SK-N-MC (cell line): ENCODE data around the gene LRRC10B.

ENCODE experiments used
- DNase-seq: peaks from one replicate; pipeline ENCODE4 v3.0.0-alpha.2; 2011; ENCODE audit warnings: low read depth, low spot score
- H3K27ac ChIP-seq: fragments of 200-600 bp; sonication (generic); 2 replicates; pipeline ENCODE4 v1.5.1; 2016; ENCODE audit warnings: mixed run types
- H3K36me3 ChIP-seq: fragments of 200-600 bp; sonication (generic); 2 replicates; pipeline ENCODE4 v1.6.1; 2017; ENCODE audit warnings: antibody characterized with exemption, low read length, mixed read lengths; ENCODE audit not compliant: insufficient read depth
- H3K4me3 ChIP-seq: fragments of 200-600 bp; sonication (generic); 2 replicates; pipeline ENCODE4 v1.5.1; 2016
- H3K9ac ChIP-seq: fragments of 200-600 bp; sonication (generic); 2 replicates; pipeline ENCODE4 v1.8.0; 2017; ENCODE audit warnings: mixed run types, mixed read lengths; ENCODE audit not compliant: insufficient read length
- H3K9me3 ChIP-seq: fragments of 200-600 bp; sonication (generic); 2 replicates; pipeline ENCODE4 v1.6.1; 2017; ENCODE audit warnings: low read depth, mild to moderate bottlenecking, antibody characterized with exemption, low read length, moderate library complexity, mixed read lengths
- EZH2 ChIP-seq: fragments of 200-600 bp; sonication (generic); IDR thresholded peaks from one replicate; pipeline ENCODE4 v1.6.1; 2017; ENCODE audit warnings: antibody characterized with exemption
- FOXP2 ChIP-seq: optimal IDR thresholded peaks from 2 replicates; pipeline ENCODE3; 2011; ENCODE audit warnings: mild to moderate bottlenecking, moderate library complexity; ENCODE audit not compliant: insufficient read depth; ENCODE audit errors: extremely low read length, control extremely low read depth
- POLR2AphosphoS5 ChIP-seq: IDR thresholded peaks from 2 replicates; pipeline ENCODE4 v1.6.1; 2012; ENCODE audit warnings: mild to moderate bottlenecking, low read depth, low read length, borderline replicate concordance

LRRC10B gene

DNA sequence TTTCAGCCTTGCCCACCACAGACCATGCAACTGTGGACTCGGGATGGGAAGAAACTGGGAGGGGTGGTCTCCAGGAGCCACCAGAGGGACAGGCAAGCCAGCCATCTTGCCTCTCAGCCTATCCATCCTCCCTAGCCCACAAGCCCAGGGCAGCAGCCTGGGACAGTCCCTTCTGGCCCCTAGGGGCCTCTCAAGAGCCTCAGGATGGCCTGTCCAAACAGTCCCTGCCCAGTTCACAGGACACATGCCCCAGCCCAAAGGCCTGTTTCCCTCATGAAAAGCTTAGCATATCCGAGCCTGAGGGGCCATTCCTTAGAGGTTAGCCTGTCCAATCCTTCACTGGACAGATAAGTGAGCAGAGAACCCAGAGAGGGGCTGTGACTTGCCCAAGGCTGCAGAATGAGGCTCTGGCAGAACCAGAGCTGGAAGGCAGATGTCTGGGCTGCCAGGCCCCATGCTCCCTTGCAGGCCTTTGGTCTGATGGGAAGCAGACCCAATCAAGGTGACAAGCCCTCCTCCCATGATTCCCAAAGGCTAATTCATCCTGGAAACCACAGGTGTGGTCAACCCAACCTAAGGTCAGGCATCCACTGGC, 28.2 kb downstream of the LRRC10B start:
- no peak for DNase-seq
- no peak overlapping the region for H3K4me3 ChIP-seq
- no peak overlapping the region for H3K9ac ChIP-seq
- no peaks in the 10 kb centered on the region for H3K36me3 ChIP-seq
- no peaks in the 10 kb centered on the region for H3K9me3 ChIP-seq
- H3K27ac ChIP-seq = no peak overlapping the region
- no peak for TF ChIP-seq FOXP2
- TF ChIP-seq EZH2 = no peak
- no peak for TF ChIP-seq POLR2AphosphoS5

DNA sequence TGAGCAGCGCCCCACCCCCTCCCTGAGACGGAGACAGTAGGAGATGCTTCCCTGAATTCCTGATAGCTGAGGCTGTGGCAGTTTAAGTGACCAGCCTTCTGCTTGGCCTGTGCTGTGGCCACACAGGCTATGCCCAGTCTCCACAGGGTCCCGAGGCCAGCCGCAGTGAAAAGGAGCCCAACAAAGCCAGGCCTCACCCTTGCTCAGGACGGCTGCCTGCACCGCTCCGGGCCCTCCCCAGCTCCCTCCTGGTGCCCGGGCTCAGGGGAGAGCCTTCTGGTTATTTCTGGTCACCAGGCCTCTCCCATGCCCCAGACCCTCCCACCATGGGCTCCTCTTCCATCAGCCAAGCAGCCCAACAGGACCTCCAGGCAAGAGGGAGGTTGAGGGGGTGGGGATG, 28.8 kb downstream of the LRRC10B start:
- no peak for DNase-seq
- Histone ChIP-seq H3K9me3 (no peaks in the 10 kb centered on the region), H3K9ac (no peak overlapping the region), H3K36me3 (no peaks in the 10 kb centered on the region), H3K4me3 (no peak overlapping the region), H3K27ac (no peak overlapping the region)
- no peak for TF ChIP-seq FOXP2
- TF ChIP-seq EZH2 = no peak
- TF ChIP-seq POLR2AphosphoS5 = no peak

DNA sequence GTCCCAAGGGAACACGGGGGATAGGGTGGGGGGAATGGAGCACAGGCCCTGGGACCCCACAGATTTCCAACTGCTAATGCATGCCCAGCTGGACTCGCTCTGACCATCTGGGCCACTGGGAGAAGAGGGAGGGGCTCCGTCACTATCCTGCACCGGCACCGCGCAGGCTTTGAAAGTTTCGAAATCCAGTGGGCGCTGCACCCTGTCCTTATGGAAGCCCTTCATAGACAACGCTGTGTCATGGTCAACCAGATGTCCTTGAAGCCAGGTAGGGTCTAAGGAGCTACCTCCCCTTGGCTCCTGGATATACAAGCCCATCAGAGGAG, 30.1 kb downstream of the LRRC10B start:
- Histone ChIP-seq H3K4me3 (no peak overlapping the region), H3K36me3 (no peaks in the 10 kb centered on the region), H3K27ac (no peak overlapping the region), H3K9me3 (no peaks in the 10 kb centered on the region), H3K9ac (no peak overlapping the region)
- DNase-seq = no peak
- TF ChIP-seq FOXP2 = no peak
- no peak for TF ChIP-seq EZH2
- no peak for TF ChIP-seq POLR2AphosphoS5

DNA sequence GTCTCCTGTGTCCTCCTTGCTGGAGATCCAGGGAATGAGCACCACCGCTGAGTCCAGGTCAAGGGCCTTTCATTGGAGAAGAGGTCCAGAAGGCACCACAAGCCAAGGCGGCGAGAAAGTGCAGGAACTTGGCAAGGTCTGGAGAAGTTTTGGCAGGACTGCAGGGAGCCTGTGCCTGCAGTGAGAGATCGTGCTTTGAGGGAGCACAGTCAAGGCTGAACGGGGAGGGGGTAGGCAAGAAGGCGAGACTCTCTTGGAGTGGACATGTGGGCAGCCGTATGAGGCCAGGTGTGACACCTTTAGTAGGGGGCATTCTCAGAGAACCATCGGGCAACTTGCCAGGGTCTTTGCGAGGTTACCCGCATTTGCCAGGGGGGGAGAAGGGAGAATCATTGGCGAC, 30.5 kb downstream of the LRRC10B start:
- no peak overlapping the region for H3K27ac ChIP-seq
- TF ChIP-seq FOXP2 (no peak), POLR2AphosphoS5 (no peak), EZH2 (no peak)
- H3K4me3 ChIP-seq = no peak overlapping the region
- H3K9me3 ChIP-seq = no peaks in the 10 kb centered on the region
- H3K36me3 ChIP-seq = no peaks in the 10 kb centered on the region
- no peak overlapping the region for H3K9ac ChIP-seq
- no peak for DNase-seq

DNA sequence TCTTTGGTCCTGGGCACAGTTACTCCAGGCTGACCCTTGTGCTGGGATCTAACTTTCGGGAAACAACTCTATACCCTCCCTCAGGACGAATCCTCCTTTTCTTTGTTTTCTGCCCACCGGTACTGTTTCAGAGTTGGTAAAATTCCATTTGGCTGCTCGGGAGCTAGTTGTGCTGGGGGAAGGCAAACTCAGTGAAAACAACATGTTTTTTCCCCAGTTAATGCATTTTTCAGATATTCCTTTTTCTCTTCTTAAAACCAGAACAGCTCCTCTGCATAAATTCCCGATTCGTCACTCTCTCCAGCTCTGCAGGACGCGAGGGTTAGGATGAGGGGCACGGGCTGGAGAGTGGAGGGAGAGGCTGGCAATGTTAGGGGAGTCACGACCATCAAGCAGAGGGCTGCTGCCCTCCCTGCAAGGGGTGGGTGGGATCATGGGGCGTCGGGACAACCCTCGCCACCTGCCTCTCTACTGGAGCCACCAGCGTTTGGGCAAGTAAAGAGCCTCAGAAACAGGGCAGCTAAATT, 31.3 kb downstream of the LRRC10B start:
- no peak for DNase-seq
- Histone ChIP-seq H3K4me3 (no peak overlapping the region), H3K9ac (no peak overlapping the region), H3K9me3 (no peaks in the 10 kb centered on the region), H3K36me3 (no peaks in the 10 kb centered on the region), H3K27ac (no peak overlapping the region)
- no peak for TF ChIP-seq FOXP2
- no peak for TF ChIP-seq EZH2
- TF ChIP-seq POLR2AphosphoS5 = no peak

DNA sequence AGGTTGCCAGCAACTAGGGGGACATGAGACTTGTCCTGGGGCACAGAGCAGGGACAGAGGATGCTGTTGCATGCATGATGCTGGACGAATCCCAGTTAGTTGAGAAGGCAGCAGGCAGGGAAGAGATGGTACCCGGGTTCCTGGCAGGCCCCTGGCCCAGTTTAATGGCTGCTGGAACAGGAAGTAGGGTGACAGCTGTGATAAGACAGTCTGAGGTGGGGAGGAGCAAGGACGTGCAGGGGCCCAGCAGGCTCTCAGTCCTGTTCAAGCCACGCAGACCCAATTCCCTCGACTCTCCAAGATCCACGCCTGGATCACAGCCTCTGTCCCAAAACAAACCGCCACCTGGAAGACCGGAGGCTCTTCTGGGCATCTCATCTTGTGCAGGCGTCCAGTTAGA, 32.0 kb downstream of the LRRC10B start:
- Histone ChIP-seq H3K27ac (no peak overlapping the region), H3K9me3 (no peaks in the 10 kb centered on the region), H3K36me3 (no peaks in the 10 kb centered on the region)

DNA sequence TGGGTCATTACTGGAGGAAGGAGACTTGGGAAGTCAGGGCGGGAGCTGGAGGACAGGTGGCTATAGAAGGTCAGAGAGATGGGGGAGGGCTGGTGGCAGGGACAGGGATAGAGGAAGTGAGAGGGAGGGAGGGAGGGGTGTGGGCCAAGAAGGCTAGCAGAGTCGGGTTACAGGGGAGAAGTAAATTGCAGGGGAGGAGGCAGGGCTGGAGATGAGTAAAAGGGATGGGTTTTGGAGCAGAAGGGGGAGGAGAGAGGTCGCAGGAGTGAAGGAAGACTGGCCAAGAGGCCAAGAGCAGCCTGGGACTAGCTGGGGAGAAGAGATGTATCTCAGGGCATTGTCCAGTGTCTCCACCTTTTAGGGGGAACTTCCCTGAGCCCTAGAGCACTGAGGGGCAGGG, 33.0 kb downstream of the LRRC10B start:
- Histone ChIP-seq H3K9me3 (no peaks in the 10 kb centered on the region), H3K9ac (no peak overlapping the region), H3K36me3 (no peaks in the 10 kb centered on the region), H3K27ac (no peak overlapping the region), H3K4me3 (no peak overlapping the region)
- no peak for TF ChIP-seq FOXP2
- TF ChIP-seq POLR2AphosphoS5 = no peak
- TF ChIP-seq EZH2 = no peak
- no peak for DNase-seq

More for the DNA sequence above, 32.0 kb downstream of the LRRC10B start:
- Histone ChIP-seq H3K9ac (no peak overlapping the region), H3K4me3 (no peak overlapping the region)
- no peak for TF ChIP-seq EZH2
- no peak for TF ChIP-seq POLR2AphosphoS5
- DNase-seq = no peak

DNA sequence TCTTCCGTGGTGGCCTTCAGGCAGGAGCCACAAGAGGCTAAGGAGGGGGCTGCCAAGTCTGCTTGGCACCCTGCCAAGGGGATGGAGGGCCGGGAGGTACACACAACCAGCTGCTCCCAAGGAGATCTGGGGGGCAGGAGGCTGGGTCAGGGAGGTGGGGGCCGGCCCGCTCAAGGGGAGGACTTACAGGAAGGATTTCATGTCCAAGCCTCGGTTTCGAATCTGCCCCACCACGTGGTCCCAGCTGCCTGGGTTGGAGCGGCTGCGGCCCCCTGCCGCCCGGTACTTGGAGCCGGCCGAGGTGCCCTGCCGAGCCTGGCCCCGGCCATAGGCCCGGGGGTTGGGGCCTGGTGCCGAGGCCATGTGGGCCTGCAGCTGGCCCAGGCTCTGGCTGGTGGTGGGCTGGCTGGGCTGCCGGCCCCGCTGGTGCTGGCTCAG, 33.5 kb downstream of the LRRC10B start:
- Histone ChIP-seq H3K9me3 (no peaks in the 10 kb centered on the region), H3K36me3 (no peaks in the 10 kb centered on the region), H3K9ac (no peak overlapping the region), H3K4me3 (no peak overlapping the region), H3K27ac (no peak overlapping the region)
- TF ChIP-seq EZH2 (no peak), POLR2AphosphoS5 (no peak), FOXP2 (no peak)
- DNase-seq = no peak

DNA sequence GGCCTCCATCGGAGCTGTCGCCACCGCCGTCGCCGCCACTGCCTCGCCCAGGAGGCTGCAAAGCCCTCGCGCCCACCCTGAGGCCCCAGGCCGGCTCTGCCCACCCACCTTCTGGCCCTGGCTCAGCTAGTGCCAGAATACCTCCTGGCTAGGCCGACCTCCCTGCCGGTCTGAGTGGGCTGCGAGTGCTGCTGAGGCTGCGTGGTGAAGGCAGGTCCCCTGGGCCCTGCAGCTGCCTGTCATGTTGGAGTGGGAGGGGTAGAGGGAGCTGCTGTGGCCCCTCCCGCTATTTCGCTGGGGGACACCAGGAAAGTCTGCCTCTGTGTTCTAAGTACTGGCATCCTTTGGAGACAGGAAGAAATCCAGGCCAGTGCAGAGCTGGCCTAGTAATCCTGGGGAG, 34.2 kb downstream of the LRRC10B start:
- no peak overlapping the region for H3K27ac ChIP-seq
- no peak overlapping the region for H3K9ac ChIP-seq
- no peak for DNase-seq
- no peak for TF ChIP-seq FOXP2
- TF ChIP-seq POLR2AphosphoS5 = no peak
- no peak for TF ChIP-seq EZH2
- H3K9me3 ChIP-seq = no peaks in the 10 kb centered on the region
- H3K36me3 ChIP-seq = no peaks in the 10 kb centered on the region
- no peak overlapping the region for H3K4me3 ChIP-seq
